ENCODE results near the gene EIF3I.
"Not testable (repeated sequence)": the region's sequence is repeated elsewhere in the genome, so short reads cannot be mapped to it uniquely, and the experiment has no call there.

The EIF3I gene

GRCh38 chr1:32232558-32233304 is 10.5 kb downstream of the EIF3I start:
- DNase-seq = no peak

- DNase-seq = no peak
Measured at GRCh38 chr1:32234792-32235191, 12.6 kb downstream of the EIF3I start.

- DNase-seq = no peak
Measured at GRCh38 chr1:32239337-32239736, 17.1 kb downstream of the EIF3I start.

- DNase-seq = no peak
Measured at GRCh38 chr1:32239790-32240139, 17.6 kb downstream of the EIF3I start.

- peak; percentile 51 for DNase-seq
Measured at GRCh38 chr1:32240140-32240951, 18.1 kb downstream of the EIF3I start.

- no peak for DNase-seq
Measured at GRCh38 chr1:32241001-32241763, 19.0 kb downstream of the EIF3I start.

- no peak for DNase-seq
Measured at GRCh38 chr1:32242341-32242851, 20.2 kb downstream of the EIF3I start.

- no peak for DNase-seq
Measured at GRCh38 chr1:32246888-32247273, 24.7 kb downstream of the EIF3I start, which contains the start of gene FAM167B. TSS of gene FAM167B (plus strand) at chr1:32247222. CDS start at chr1:32247422, 200 bp downstream.

- DNase-seq = no peak
Measured at GRCh38 chr1:32247452-32247851, 25.2 kb downstream of the EIF3I start.

- peak; percentile 74 for DNase-seq
Measured at GRCh38 chr1:32247983-32248889, 26.0 kb downstream of the EIF3I start.

- DNase-seq = peak; percentile 69
Measured at GRCh38 chr1:32249831-32250525, 27.8 kb downstream of the EIF3I start.

- DNase-seq = peak; percentile 48
Measured at GRCh38 chr1:32250893-32251716, 28.9 kb downstream of the EIF3I start, which contains the start of gene LCK. TSS of gene LCK (plus strand) at chr1:32251265. CDS start at chr1:32274330, 23,065 bp downstream.

- no peak for DNase-seq
Measured at GRCh38 chr1:32255072-32256071, 33.2 kb downstream of the EIF3I start.

- no peak for DNase-seq
Measured at GRCh38 chr1:32256473-32257226, 34.4 kb downstream of the EIF3I start.

GRCh38 chr1:32257227-32257508 is 35.0 kb downstream of the EIF3I start:
- no peak for DNase-seq

- DNase-seq = not testable (repeated sequence)
Measured at GRCh38 chr1:32263236-32263593, 41.0 kb downstream of the EIF3I start.

GRCh38 chr1:32263744-32264143 is 41.5 kb downstream of the EIF3I start:
- no peak for DNase-seq

GRCh38 chr1:32265846-32266245 is 43.6 kb downstream of the EIF3I start:
- DNase-seq = no peak

Measured in T-helper 9 cell (primary cell).